Thyroid gland (tissue), 4 donors: Measurements from ENCODE around the gene MUC2. TPM values are rescaled to one million over a fixed set of nuclear protein-coding genes. Genes with fewer than 3 reads are reported as not detected.

Experiments used
- DNase-seq, 2 donors: peaks; one replicate each; pipeline ENCODE4 v3.0.0-alpha.2; 2019
- H3K27ac ChIP-seq, 3 donors: fragments of 200-600 bp; sonication (generic); 1 replicate in 2 of 3; 2 replicates in 1 of 3; pipeline ENCODE4 v1.5.1; 2016 to 2019; ENCODE audit warnings: mild to moderate bottlenecking in 1 of 3, moderate library complexity in 1 of 3
- H3K27me3 ChIP-seq: fragments of 200-600 bp; sonication (generic); one replicate; pipeline ENCODE4 v1.5.1; 2019
- H3K36me3 ChIP-seq, 2 donors: fragments of 200-600 bp; sonication (generic); one replicate each; pipeline ENCODE4 v1.5.1; 2016 to 2019
- H3K4me1 ChIP-seq, 2 donors: fragments of 200-600 bp; sonication (generic); one replicate each; pipeline ENCODE4 v1.5.1; 2017 to 2019
- H3K4me3 ChIP-seq, 3 donors: fragments of 200-600 bp; sonication (generic); replicated peaks in 1 of 3; 1 replicate in 2 of 3; 2 replicates in 1 of 3; pipeline ENCODE4 v1.5.1; 2016; ENCODE audit warnings: mild to moderate bottlenecking in 1 of 3
- H3K9me3 ChIP-seq: fragments of 200-600 bp; sonication (generic); one replicate; pipeline ENCODE4 v1.5.1; 2017
- POLR2A ChIP-seq, 2 donors: fragments of 450-650 bp; IDR thresholded peaks; one replicate each; pipeline ENCODE4 v1.6.1; 2017; ENCODE audit warnings: antibody characterized with exemption in 2 of 2, mild to moderate bottlenecking in 2 of 2, moderate library complexity in 1 of 2
- WGBS, 2 donors: methylation state at CpG; one replicate each; pipeline ENCODE4 v1.1.5; 2017; 5-methylcytosine and 5-hydroxymethylcytosine counted together
- intact Hi-C: fragments of 100-400 bp; cut with DNase I; formaldehyde crosslinking; loops from one replicate; pipeline ENCODE4 v1.15.1; 2023
- total RNA-seq, 4 donors: library from RNA; depleted of rRNA; stranded (reverse); fragments of >200 nt; gene quantifications; one replicate each; pipeline ENCODE4 v1.2.3, GENCODE V29; 2016
- TF ChIP-seq, protein P1 (sequence below), 6 experiments: fragments of 200-600 bp in 3 of 6; fragments of 450-650 bp in 3 of 6; sonication (generic) in 3 of 6; IDR thresholded peaks; one replicate each; pipeline ENCODE4 v1.5.1; 2016 to 2019; ENCODE audit warnings: antibody characterized with exemption in 6 of 6, mild to moderate bottlenecking in 2 of 6, inconsistent platforms in 1 of 6, moderate library complexity in 1 of 6

Gene MUC2
- total RNA-seq, 4 donors from 2014 or later, result not detected

DNA sequence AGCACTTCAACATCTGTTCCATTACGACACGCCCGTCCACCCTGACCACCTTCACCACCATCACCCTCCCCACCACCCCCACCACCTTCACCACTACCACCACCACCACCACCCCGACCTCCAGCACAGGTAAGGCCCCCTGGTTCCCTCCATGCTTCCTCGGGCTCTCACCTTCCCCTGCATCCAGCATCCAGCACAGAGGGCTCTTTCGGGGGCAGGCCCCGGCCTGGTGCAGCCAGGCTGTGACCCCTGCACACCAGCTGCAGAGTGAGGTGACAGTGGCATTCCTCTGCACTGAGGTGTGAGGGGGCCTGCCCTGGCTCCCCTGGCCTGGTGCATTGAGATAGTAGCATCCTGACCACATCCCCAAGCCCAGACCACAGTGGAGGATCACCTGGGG, 18.2 kb downstream of the MUC2 start:
- Histone ChIP-seq H3K9me3 (no peaks in the 10 kb centered on the region), H3K4me1 (no peaks in the 10 kb centered on the region), H3K27ac (no peak overlapping the region), H3K4me3 (no peak overlapping the region), H3K36me3 (no peaks in the 10 kb centered on the region), H3K27me3 (no peaks in the 10 kb centered on the region)
- TF ChIP-seq, protein P1, sequence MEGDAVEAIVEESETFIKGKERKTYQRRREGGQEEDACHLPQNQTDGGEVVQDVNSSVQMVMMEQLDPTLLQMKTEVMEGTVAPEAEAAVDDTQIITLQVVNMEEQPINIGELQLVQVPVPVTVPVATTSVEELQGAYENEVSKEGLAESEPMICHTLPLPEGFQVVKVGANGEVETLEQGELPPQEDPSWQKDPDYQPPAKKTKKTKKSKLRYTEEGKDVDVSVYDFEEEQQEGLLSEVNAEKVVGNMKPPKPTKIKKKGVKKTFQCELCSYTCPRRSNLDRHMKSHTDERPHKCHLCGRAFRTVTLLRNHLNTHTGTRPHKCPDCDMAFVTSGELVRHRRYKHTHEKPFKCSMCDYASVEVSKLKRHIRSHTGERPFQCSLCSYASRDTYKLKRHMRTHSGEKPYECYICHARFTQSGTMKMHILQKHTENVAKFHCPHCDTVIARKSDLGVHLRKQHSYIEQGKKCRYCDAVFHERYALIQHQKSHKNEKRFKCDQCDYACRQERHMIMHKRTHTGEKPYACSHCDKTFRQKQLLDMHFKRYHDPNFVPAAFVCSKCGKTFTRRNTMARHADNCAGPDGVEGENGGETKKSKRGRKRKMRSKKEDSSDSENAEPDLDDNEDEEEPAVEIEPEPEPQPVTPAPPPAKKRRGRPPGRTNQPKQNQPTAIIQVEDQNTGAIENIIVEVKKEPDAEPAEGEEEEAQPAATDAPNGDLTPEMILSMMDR (IDR thresholded peaks at IDR 0.05), result no peak
- no peak for TF ChIP-seq POLR2A (IDR thresholded peaks at IDR 0.05)
- 83 to 84% methylated on average over 7 of the region's 7 CpGs for WGBS, 2 donors
- DNase-seq, result no peak
- intact Hi-C loops, result no loop called here

DNA sequence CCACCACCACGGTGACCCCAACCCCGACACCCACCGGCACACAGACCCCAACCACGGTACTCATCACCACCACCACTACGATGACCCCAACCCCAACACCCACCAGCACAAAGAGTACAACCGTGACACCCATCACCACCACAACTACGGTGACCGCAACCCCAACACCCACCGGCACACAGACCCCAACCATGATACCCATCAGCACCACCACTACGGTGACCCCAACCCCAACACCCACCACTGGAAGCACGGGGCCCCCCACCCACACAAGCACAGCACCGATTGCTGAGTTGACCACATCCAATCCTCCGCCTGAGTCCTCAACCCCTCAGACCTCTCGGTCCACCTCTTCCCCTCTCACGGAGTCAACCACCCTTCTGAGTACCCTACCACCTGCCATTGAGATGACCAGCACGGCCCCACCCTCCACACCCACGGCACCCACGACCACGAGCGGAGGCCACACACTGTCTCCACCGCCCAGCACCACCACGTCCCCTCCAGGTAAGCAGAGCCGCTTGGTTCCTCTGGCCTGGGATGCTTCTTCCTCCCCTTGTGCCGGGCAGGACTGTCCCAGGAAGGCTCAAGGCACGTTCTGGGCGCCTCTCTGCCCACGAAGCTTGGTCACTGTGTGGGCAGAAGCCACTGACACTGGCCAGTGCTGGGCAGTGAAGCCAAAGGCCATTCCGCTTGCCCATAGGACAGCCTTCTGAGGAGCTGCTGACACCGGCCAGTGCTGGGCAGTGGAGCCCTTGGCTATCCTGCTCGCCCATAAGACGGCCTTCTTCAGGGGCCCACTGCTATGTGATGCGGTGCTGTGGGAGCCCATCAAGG, 25.1 kb downstream of the MUC2 start:
- Histone ChIP-seq H3K27ac (no peak overlapping the region), H3K36me3 (no peaks in the 10 kb centered on the region), H3K9me3 (no peaks in the 10 kb centered on the region), H3K27me3 (no peaks in the 10 kb centered on the region), H3K4me3 (no peak overlapping the region), H3K4me1 (no peaks in the 10 kb centered on the region)
- no peak for DNase-seq
- 92% methylated on average over 26 to 28 of the region's 32 CpGs for WGBS, 2 donors
- TF ChIP-seq POLR2A (IDR thresholded peaks at IDR 0.05), result no peak
- TF ChIP-seq, protein P1 (IDR thresholded peaks at IDR 0.05), result no peak
- intact Hi-C loops, result no loop called here

DNA sequence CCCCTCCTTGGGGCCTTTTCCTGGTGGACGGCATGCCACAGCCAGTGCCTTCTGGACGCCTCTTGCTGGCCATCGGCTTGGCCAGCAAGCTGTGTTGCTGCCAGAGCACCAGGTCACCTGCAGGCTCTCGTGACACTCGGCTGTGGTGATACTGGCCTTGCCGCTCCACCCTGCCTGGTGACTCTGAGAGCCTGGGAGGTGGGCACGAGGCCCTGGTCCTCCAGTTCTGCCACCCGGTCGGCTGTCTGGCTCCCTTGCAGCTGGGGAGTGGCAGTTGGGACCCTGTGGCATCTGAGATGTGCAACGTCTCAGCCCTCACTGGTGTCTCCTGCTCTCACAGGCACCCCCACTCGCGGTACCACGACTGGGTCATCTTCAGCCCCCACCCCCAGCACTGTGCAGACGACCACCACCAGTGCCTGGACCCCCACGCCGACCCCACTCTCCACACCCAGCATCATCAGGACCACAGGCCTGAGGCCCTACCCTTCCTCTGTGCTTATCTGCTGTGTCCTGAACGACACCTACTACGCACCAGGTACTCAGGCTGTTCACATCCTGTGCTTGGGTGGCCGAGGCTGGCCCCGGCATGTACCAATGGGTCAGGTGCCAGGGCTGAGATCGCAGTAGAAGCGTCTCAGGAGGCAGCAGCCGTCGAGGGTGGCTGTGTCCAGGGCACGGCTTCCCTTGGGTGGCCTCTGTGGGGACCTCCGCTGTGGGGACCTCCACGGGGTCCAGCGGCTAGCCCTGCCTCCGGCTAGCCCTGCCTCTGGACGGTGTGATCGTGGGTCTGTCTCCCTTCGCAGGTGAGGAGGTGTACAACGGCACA, 26.0 kb downstream of the MUC2 start:
- intact Hi-C loops, result no loop called here
- H3K36me3 ChIP-seq, result no peaks in the 10 kb centered on the region
- WGBS, 2 donors, result 85 to 91% methylated on average over 17 to 22 of the region's 33 CpGs
- H3K4me1 ChIP-seq, result no peaks in the 10 kb centered on the region
- no peak for TF ChIP-seq POLR2A (IDR thresholded peaks at IDR 0.05)
- TF ChIP-seq, protein P1 (IDR thresholded peaks at IDR 0.05), result no peak
- DNase-seq, result no peak
- no peaks in the 10 kb centered on the region for H3K27me3 ChIP-seq
- no peak overlapping the region for H3K27ac ChIP-seq
- no peaks in the 10 kb centered on the region for H3K9me3 ChIP-seq
- H3K4me3 ChIP-seq, result no peak overlapping the region

DNA sequence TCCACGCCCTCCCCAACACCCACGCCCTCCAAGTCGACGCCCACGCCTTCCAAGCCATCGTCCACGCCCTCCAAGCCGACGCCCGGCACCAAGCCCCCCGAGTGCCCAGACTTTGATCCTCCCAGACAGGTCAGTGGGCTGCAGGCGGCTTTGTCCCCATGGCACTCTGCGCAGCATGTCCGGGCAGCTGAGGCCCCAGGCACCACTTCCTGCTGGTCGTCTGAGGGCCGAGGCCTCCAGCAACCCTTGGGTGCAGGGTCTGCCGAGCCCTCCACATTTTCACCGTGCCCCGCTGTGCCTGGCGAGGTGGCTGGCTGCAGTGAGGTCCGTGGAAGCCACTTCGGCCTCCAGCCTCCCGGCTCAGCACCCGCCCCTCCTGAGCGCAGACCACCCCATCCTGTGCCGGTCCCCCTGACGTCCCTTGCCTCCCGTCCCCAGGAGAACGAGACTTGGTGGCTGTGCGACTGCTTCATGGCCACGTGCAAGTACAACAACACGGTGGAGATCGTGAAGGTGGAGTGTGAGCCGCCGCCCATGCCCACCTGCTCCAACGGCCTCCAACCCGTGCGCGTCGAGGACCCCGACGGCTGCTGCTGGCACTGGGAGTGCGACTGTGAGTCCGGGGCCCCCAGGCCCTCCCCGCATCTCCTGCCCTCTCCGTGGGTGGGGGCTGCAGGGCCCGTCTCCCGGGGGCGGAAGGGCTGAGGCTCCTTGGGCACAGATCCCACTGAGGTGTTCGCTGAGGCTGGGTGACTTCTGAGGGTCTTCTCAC, 26.8 kb downstream of the MUC2 start:
- Histone ChIP-seq H3K27me3 (no peaks in the 10 kb centered on the region), H3K4me1 (no peaks in the 10 kb centered on the region), H3K36me3 (no peaks in the 10 kb centered on the region), H3K4me3 (no peak overlapping the region), H3K9me3 (no peaks in the 10 kb centered on the region), H3K27ac (no peak overlapping the region)
- WGBS, 2 donors, result 86 to 91% methylated on average over 23 to 48 of the region's 50 CpGs
- DNase-seq, result no peak
- intact Hi-C loops, result no loop called here
- TF ChIP-seq, protein P1 (IDR thresholded peaks at IDR 0.05), result no peak
- no peak for TF ChIP-seq POLR2A (IDR thresholded peaks at IDR 0.05)
